HG03378 (cell line): ENCODE results near the gene TMEM255B.

Experiments used
- ATAC-seq: cut with Tn5 transposase; IDR thresholded peaks from one replicate; pipeline ENCODE4 v1.9.1; 2021; ENCODE audit warnings: mild to moderate bottlenecking, moderate library complexity; ENCODE audit not compliant: unreplicated experiment

TMEM255B gene

DNA sequence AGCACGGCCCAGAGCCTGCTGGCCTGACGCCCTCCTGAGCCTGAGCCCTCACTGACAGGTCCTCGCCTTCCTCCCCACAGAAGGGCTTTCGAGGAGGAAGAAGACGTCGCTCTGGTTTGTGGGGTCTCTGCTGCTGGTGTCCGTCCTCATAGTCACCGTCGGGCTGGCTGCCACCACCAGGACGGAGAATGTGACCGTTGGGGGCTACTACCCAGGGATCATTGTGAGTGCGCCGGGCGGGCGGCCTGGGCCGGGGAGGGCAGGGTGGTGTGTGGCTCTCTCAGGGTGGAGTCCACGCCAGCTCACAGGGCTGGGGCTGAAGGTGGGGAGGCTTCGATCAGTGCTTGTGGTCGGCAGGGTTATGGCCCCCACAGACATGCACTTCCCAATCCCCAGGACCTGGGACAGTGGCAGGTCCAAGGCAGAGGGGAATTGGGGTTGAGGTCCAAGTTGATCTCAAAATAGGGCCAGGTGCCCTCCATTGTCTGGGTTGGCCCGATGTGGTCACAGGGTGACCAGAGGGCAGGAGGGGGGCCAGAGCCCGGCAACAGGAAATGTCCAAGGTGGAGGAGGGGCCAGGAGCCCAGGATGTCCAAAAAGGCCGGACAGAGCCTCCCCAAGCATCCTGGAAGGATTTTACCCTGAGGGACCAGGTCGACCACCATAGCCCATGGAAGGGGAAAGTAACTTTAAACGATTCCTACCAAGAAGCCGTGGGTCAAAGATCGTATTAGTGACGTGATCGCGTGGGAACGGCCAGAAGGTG, 7.2 kb downstream of the TMEM255B start:
- ATAC-seq: no peak

DNA sequence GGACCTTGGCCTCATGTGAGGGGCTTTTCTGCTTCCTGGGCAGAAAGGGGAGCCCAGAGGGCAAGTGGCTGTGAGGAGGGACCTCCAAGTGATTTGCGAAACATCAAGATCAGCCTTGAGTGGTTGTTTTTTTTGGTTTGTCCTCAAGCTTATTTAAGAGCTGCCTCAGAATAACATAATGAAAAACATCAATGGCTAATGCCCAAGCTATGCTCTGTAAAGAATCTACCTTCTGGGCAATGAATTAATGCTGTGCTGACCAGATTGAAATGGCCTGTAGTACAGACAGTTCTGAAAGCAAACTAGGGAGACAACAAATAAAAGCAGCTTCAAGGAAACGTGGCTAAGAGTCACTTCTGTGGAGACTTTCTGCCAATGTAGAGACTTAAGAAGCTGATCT, 8.3 kb downstream of the TMEM255B start:
- ATAC-seq: no peak

DNA sequence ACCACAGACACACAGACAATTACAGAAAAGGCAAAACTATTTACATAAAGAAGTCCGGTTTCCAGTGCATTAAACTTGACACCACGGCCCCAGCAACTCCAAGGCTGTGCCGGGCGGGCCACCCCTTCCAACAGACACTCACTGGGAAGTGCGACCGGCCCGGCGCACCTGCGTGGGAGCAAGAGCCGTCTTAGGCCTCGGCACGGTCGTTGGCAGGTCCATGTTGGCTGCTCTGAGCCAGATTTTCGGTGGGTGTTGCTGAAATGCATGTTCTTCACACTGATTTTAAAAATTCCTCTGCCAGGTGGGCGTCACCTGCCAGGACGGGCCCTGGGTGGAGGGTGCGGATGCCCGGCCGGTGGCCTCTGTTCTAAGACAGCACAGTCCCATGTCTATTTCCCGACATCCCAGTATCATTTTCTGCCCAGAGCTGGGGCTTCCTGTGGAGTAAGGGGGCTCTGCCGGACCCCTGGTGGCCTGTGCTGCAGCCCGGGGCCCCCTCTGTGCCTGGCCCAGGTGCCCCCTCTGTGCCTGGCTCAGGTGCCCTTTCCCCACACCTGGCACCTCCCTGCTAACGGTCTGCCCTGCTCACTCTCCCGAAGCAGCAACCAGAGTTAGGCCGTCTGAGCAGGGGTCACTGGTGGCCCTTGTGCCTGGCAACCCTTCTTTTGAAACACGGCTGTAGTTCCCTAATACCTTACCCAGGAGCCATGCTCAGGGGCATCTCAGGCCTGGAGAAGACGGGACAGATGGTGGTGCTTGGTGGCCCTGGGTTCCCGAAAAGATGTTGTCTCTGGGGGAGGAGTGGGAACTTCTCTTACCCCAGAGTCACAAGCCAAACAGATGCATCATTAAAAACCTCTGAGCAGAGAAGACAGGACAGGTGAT, 9.2 kb downstream of the TMEM255B start:
- no peak for ATAC-seq

DNA sequence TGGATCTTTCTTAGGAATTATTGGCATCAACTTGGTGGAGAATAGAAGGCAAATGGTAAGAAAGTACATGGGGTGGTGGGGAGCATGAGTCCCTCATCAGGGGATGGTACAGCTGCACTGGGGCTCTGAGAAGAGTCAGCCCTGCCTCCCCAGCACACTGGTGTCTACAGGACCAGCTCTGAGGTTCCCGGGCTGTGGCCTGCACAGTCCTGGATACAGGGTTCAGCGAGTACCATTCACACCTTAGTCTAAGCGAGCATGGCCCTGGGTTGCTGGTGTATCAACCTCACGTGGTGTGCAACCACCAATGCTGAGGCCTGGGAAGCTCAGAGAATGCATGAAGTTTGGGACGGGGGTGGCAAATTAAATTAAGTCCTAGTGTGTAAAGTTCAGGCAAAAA, 10.1 kb downstream of the TMEM255B start:
- no peak for ATAC-seq

DNA sequence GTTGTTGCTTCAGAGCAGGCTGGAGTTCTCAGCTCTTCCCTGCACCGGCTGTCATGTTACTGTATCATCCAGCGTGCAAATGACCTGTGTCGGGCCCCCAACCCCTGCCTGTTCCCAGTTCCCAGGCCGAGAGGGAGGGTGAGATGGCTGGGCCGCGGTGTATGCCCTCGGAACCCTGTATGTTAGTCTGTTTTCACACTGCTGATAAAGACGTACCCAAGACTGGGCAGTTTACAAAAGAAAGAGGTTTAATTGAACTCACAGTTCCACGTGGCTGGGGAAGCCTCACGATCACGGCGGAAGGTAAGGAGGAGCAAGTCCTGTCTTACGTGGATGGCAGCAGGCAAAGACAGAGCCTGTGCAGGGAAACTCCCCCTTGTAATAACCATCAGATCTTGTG, 10.9 kb downstream of the TMEM255B start:
- ATAC-seq: no peak

DNA sequence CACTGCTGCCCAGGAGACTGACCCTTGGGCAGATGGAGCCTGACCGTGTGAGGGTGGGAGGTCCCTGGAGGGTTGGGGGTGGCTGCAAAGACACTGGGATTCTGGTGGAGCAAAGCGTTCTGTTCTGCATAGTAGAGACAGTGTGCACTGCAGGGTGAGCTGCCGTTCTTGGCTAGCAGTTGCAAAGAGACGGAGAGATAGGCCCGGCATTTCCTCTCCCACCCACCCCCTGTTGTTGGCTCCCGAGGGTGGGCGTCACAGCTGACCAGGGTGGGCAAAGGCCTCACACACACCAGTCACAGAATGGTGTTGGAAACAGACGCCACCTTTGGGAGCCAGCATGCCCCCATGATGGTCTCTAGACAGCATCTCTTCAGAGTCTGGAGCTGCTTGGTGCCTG, 11.4 kb downstream of the TMEM255B start:
- no peak for ATAC-seq

DNA sequence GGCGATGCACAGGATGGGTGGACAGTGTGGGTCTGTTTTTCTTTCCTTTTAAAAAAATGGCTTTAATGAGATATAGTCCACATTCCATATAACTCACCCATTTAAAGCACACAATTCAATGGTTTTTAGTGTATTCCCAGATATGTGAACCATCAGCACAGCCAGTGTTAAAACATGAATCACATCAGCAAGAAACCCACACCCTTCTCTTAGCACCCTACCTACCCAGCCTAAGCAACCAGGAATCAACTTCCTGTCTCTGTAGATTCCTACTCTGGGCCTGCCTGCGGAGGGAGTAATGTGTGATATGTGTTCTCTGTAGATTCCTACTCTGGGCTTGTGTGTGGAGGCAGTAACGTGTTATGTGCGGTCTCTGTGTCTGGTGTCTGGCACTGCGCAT, 11.9 kb downstream of the TMEM255B start:
- ATAC-seq: no peak

DNA sequence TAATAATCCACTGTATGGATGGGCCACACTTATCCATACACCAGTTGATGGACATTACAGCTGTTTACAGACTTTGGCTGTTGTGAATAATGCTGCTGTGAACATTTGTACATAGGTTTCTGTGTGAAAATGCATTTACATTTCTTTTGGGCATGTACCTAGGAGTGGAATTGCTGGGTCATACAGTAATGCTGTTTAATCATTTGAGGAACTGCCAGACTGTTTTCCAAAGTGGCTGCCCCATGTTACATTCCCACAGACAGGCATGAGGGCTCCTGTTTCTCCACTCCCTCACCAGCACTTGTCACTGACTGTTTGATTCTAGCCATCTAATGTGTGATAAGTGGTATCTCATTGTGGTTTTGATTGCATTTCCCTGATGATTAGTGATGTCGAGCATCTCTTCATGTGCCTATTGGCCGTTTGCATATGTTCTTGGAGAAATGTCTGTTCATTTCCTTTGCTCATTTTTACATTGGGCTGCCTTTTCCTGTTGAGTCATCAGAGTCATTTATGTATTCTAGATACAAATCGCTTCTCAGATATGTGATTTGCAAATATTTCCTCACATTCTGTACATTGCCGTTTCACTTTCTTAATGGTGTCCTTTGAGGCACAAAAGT, 12.8 kb downstream of the TMEM255B start:
- ATAC-seq: no peak

DNA sequence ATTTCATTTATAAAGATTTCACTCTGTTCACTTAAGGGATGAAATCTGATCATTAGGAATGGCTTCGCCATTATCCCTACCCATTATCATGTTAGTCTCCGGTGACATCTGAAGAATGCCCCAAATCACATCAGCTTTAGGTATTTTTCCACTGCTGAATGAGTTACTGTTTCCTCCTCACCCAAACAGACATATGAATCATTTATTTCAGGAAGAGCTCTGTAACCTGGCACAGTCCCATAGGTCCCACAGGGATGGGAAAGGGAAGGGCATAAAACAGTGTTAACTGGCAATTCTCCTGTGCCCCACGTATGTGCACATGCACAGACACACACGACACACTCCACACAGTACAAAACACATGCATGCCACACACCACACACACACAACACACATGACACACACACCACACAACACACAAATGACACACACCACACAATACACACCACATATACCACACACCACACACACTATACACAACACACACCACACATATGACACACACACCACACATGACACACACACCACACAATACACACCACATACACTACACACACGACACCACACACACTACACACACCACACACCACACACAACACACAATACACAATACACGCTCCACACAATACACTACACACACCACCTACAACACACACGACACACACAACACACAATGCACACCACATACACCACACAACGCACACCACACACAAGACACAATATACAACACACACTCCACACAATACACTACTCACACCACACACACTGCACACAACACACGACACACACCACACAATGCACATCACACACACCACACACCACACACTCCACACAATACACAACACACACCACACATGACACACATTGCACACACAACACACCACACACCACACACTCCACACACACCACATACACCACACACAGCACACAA, 15.4 kb downstream of the TMEM255B start:
- no peak for ATAC-seq

DNA sequence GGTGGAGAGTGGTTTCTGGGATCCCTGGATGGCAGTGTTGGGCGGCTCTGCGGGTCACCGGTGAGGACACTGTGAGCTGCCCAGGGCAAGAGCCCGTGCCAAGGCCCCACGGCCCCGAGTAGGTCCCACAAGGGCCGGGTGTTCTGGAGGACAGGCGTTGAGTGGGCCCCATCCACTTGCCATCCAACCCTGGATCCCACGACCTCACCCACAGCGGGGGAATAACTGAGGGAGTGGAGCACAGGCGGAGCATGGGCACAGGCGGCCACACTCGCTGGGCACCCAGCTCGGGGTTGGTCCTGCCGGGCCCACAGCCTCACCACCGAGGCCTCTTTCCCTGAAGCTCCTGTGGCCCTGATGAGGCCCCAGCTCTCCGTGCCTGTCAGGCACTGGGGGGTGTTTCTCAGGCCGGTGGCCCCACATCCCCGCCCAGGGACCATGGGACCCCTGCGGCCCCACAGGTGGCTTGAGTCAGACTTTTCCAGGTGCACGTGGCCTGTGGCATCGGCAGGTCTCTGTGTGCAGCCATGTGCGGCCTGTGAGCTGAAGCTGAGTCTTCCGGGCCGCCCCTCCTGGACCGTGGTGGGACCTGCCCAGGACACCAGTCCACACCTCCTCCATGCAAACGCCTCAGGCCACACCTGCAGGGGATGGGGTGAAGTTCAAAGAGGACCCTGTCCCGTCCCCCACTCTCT, 16.6 kb downstream of the TMEM255B start:
- no peak for ATAC-seq

DNA sequence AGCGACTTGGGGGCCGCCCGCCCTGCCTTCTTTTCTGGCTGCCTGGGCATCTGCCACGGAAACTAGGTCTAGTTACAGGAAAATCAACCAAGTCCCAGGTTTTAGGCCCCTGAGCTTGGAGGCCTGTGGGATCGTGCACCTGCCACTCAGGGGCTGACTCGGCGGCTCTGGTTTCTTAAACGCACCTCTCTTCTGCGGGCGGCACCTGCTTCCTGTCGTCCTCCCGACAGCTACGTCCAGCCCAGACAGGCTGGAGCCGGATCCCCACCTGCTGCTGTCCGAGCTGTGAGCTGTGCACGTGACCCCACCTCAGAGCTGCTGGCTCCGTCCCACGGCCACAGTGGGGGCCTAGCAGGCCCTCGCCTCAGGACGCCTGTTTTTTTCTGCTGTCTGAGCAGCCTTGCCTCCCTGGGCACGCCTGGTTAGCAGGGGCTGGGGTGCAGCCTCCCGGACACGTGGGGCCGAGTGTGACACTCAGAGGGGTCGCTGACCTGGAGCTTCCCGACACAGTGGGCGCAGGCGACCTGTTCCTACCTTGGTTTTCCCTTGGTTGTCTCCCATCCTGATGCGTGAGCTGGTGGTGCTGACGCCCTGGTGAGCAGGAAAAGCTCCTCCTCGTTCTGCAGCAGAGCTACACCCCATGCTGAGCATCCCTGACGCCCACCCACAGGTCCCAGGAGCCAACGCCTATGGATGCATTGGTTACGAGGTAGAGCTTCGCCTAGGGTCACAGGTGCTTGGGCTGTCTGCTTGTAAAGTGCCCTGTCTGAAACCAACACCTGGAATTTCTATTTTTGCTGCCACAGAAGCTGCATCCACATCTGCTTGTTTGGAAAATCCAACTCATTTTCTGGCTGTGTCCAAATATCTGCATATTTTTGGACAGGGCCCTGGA, 17.5 kb downstream of the TMEM255B start:
- no peak for ATAC-seq

DNA sequence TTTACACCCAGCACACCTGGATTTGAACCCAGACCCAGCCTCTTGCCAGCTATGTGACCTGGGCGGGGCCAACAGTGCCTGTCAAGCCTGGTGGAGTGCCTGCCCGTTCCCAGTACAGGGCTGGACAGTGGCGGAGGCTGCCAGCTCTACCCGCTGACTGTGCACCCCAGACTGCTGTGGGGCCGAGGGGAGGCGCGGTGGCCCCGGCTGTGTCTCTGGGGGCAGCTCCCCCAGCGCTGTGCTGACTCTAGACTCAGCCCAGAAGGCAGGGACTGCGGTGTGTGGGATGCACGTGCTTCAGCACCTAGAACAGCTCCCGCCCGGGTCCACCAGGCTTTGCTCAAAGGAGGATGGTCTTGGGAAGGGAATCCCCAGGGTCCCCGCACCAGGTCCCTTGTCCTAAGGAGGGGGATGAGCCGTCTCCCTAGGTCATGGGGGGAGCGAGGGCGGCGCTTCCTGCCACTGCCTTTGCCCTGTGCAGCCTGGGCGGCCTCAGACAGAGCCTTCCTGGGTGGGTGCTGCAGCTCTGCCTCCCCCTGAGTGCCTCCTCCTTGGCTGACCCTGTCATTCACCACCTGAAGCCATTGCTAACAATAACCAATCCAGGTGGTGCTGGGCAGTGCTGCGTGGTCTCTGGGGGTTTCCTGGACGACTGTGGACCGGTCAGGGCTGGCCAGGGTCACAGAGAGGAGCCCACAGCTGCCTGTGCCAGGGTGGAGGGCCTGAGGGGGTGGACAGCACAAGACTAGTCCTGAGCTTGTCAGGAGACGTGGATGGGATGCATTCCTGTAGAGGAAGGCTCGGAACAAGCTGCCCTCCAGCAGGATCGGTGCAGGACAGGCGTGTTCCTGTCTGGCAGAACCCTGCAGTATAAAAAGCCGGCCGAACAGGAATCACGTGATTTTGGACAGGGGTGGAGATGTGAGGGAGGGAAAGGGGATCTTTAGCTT, 18.6 kb downstream of the TMEM255B start:
- no peak for ATAC-seq

DNA sequence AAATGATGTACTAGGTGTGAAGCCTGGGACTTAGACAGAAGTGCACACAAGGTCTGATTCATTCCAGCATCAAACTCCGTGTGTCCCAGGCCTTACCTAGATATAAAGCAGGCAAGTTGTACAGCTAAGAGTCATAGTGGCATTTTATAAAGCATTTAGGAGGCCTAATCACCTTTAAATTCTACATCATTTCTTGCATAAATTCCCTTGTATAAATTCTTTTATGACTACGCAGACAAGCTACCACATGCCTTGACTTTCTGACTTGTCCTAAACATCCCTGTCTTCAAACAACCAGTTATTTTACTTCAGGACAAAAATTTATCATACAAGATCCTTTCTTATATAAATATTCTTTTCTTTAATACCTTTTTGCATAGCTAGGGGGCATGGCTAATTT, 22.5 kb downstream of the TMEM255B start:
- no peak for ATAC-seq

DNA sequence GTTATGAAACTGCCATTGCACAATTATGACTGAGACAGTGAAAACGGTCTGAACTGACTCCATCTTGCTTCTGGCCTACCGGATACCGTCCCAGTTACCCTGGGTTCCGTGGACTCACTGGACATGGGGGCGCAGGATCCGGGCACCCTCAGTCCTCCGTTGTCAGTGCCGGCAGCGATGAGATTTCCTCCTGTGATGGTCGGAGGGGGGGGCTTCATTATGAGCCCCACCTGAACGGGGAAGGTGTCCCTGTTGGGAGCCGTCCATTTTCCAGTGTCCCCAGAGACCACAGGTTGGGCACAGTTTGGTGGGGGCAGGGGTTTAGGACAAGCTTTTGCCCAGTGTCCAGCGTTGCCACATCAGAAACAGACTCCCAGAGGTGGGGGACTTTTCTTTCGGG, 23.4 kb downstream of the TMEM255B start:
- no peak for ATAC-seq

DNA sequence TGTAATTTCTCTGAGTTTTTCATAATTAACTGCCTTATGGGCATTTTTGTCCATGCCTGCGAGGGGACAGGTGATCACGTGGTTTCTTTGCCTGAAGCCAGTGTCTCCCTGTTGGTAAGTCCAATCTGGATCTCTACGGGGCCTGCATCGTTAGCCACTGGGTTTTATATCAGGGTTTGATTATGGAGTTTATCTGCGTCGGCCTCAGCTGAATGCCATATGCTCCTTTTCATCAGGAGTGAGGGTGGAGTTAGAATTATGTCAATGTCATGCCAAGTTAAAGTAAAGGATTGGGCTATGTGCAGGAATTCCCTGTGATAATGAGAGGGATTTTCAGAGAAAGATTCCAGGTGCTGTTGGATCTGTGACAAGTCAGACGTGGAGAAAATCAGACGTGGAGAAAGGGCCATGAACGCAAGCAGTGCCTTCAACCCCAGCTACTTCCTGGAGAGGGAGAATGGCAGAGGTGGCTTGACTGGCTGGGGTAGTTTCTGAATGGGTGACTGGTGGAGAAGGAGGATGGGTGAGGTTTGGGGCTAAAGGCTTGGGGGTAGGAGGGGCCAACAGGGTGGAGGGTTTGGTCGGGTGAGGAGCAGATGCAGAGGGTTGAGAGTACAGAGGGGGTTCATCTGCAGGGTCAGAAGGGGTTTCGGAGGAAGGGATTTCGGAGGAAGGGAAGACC, 24.3 kb downstream of the TMEM255B start:
- no peak for ATAC-seq

DNA sequence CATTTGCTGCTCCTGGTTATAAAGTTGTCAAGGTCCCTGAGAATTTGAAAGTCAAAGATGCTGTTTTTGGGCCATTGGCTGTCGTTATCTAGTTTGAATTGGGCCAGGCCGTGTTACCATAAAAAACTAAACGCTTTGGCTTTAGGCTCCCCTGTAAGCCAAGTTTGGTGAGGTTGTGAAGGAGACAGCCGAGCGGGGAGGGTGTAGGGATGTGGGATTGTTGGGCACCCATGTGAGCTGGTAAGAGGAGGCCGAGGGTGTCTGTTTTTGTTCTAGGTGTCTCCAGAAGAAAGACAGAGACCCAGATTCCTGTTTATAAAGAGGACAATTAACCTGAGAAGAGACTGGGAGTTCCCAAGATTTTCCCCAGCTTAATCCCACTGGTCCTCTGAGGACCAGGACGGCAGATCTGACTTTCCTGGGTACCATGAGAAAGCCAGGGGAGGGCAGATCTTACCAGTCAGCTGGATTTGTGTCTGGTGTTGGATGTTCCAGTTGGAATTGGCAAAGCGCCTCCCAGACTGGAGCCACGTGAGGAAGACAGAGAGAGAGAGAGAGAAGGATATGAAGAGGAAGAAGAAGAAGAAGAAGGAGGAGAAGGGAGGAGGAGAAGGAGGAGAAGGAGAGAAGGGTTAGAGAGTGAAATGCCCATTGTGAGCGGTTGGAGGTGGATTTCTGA, 25.1 kb downstream of the TMEM255B start:
- no peak for ATAC-seq

DNA sequence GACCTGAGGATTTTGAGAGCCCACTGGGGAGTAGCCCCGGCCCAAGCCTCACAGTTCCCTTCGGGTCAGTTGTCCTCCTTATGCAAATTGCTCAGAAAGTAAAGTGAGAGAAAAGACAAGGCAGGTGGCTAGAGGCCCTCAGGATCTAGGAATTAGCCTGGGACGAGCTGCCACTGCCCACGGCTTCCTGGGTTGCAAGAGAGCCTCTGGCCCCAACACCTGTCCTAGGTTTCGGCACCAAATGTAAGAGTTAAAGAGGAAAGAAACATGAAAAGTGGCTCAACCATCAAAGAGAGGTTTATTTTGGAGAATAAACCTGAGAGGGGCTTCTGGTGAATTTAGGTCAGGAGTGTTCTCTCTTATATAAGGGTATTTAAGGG, 25.6 kb downstream of the TMEM255B start:
- no peak for ATAC-seq
